H1 (cell line): ENCODE results near the gene FAM149B1.

Experiments used
- CHD1 ChIP-seq: IDR thresholded peaks from 2 replicates; pipeline ENCODE4 v1.6.1; 2012; ENCODE audit warnings: low read depth, low read length, improper control_type of control experiment
- CHD2 ChIP-seq: IDR thresholded peaks from 2 replicates; pipeline ENCODE4 v1.6.1; 2012; ENCODE audit warnings: low read length, improper control_type of control experiment
- CTCF ChIP-seq, 3 experiments: IDR thresholded peaks; 1 replicate in 2 of 3; 2 replicates in 1 of 3; pipeline versions ENCODE4 v1.5.1 to v1.6.1; 2011; ENCODE audit warnings: low read length in 3 of 3, mild to moderate bottlenecking in 3 of 3, inconsistent platforms in 2 of 3, low read depth in 1 of 3, moderate library complexity in 1 of 3; ENCODE audit not compliant: insufficient read depth in 1 of 3; ENCODE audit errors: control extremely low read depth in 1 of 3
- EP300 ChIP-seq, 2 experiments: IDR thresholded peaks; 1 replicate in 1 of 2; 2 replicates in 1 of 2; pipeline ENCODE4 v1.6.1; 2011 to 2012; ENCODE audit warnings: low read depth in 2 of 2, low read length in 2 of 2, mild to moderate bottlenecking in 2 of 2, borderline replicate concordance in 1 of 2, inconsistent platforms in 1 of 2, moderate library complexity in 1 of 2
- GABPA ChIP-seq: IDR thresholded peaks from 2 replicates; pipeline ENCODE4 v1.6.1; 2011; ENCODE audit warnings: mild to moderate bottlenecking, low read length, moderate library complexity, borderline replicate concordance; ENCODE audit not compliant: insufficient read depth
- POLR2A ChIP-seq, 2 experiments: IDR thresholded peaks; 1 replicate in 1 of 2; 2 replicates in 1 of 2; pipeline ENCODE4 v1.6.1; 2011; ENCODE audit warnings: low read depth in 2 of 2, low read length in 2 of 2, mild to moderate bottlenecking in 2 of 2; ENCODE audit errors: control extremely low read depth in 1 of 2
- RNF2 ChIP-seq: fragments of 200-900, 300-1000 bp; sonication (generic); IDR thresholded peaks from 2 replicates; pipeline ENCODE4 v1.7.1; 2016; ENCODE audit warnings: borderline replicate concordance, low read depth, mild to moderate bottlenecking, antibody characterized with exemption, low read length; ENCODE audit not compliant: poor library complexity, severe bottlenecking; ENCODE audit errors: missing control alignments
- SIN3A ChIP-seq, 2 experiments: IDR thresholded peaks in 1 of 2; conservative IDR thresholded peaks in 1 of 2; 2 replicates each; pipeline ENCODE4 v1.6.1; 2011 to 2012; ENCODE audit warnings: low read length in 2 of 2, improper control_type of control experiment in 1 of 2, low read depth in 1 of 2, mild to moderate bottlenecking in 1 of 2
- ZNF274 ChIP-seq: IDR thresholded peaks from 2 replicates; pipeline ENCODE4 v1.7.0; 2012; ENCODE audit warnings: low read length, borderline replicate concordance; ENCODE audit errors: extremely low read depth

GRCh38 chr10:73215749-73216148, 47.8 kb downstream of the FAM149B1 start:
- TF ChIP-seq CHD2 = no peak
- no peak for TF ChIP-seq POLR2A (IDR thresholded peaks at IDR 0.05; ENCODE audit: control extremely low read depth in 1 of 2, low read depth in 2 of 2, low read length in 2 of 2)
- no peak for TF ChIP-seq CTCF (IDR thresholded peaks at IDR 0.05; ENCODE audit: control extremely low read depth in 1 of 3, insufficient read depth in 1 of 3, low read depth in 1 of 3, low read length in 3 of 3)
- TF ChIP-seq CHD1 = no peak
- no peak for TF ChIP-seq GABPA
- TF ChIP-seq RNF2 = no peak
- no peak for TF ChIP-seq ZNF274
- no peak for TF ChIP-seq EP300 (IDR thresholded peaks at IDR 0.05; ENCODE audit: borderline replicate concordance in 1 of 2, low read depth in 2 of 2, low read length in 2 of 2)
- no peak for TF ChIP-seq SIN3A (conservative IDR thresholded peaks at IDR 0.05 in 1 of 2, IDR thresholded peaks at IDR 0.05 in 1 of 2; ENCODE audit: low read depth in 1 of 2, low read length in 2 of 2)
